PFSK-1 (cell line): ENCODE results near the gene GFER.

Source experiments
- FOXP2 ChIP-seq: optimal IDR thresholded peaks from 2 replicates; pipeline ENCODE3; 2011; ENCODE audit warnings: borderline replicate concordance, control low read depth, inconsistent platforms; ENCODE audit not compliant: insufficient read depth; ENCODE audit errors: extremely low read length, extremely low read depth
- POLR2AphosphoS5 ChIP-seq: IDR thresholded peaks from 2 replicates; pipeline ENCODE4 v1.6.1; 2012; ENCODE audit warnings: low read depth, mild to moderate bottlenecking, control low read depth, low read length, moderate library complexity
- REST ChIP-seq, 2 experiments: IDR thresholded peaks; 2 replicates each; pipeline versions ENCODE4 v1.6.1 to v1.8.0; 2011 to 2012; ENCODE audit warnings: low read depth in 2 of 2, low read length in 2 of 2, control low read depth in 1 of 2, inconsistent platforms in 1 of 2, mild to moderate bottlenecking in 1 of 2, moderate library complexity in 1 of 2; ENCODE audit not compliant: insufficient read depth in 1 of 2
- SIN3A ChIP-seq: IDR thresholded peaks from 2 replicates; pipeline ENCODE4 v1.6.1; 2012; ENCODE audit warnings: mild to moderate bottlenecking, low read length, moderate library complexity, borderline replicate concordance; ENCODE audit not compliant: insufficient read depth
- TAF1 ChIP-seq: IDR thresholded peaks from 2 replicates; pipeline ENCODE4 v1.6.1; 2012; ENCODE audit warnings: low read length, control low read depth, borderline replicate concordance; ENCODE audit not compliant: insufficient read depth

GFER gene

GRCh38 chr16:2016407-2016922 is 32.5 kb downstream of the GFER start:
- no peak for TF ChIP-seq FOXP2
- no peak for TF ChIP-seq SIN3A
- TF ChIP-seq REST (IDR thresholded peaks at IDR 0.05; ENCODE audit: insufficient read depth in 1 of 2, low read depth in 2 of 2, low read length in 2 of 2): no peak
- no peak for TF ChIP-seq POLR2AphosphoS5
- TF ChIP-seq TAF1: no peak

GRCh38 chr16:2019518-2019920 is 35.5 kb downstream of the GFER start, which contains the start of gene NPW:
Gene NPW (plus strand): TSS chr16:2019785.
- TF ChIP-seq SIN3A: no peak
- no peak for TF ChIP-seq REST (IDR thresholded peaks at IDR 0.05; ENCODE audit: insufficient read depth in 1 of 2, low read depth in 2 of 2, low read length in 2 of 2)
- TF ChIP-seq POLR2AphosphoS5: no peak
- TF ChIP-seq FOXP2: no peak
- TF ChIP-seq TAF1: no peak

DNA sequence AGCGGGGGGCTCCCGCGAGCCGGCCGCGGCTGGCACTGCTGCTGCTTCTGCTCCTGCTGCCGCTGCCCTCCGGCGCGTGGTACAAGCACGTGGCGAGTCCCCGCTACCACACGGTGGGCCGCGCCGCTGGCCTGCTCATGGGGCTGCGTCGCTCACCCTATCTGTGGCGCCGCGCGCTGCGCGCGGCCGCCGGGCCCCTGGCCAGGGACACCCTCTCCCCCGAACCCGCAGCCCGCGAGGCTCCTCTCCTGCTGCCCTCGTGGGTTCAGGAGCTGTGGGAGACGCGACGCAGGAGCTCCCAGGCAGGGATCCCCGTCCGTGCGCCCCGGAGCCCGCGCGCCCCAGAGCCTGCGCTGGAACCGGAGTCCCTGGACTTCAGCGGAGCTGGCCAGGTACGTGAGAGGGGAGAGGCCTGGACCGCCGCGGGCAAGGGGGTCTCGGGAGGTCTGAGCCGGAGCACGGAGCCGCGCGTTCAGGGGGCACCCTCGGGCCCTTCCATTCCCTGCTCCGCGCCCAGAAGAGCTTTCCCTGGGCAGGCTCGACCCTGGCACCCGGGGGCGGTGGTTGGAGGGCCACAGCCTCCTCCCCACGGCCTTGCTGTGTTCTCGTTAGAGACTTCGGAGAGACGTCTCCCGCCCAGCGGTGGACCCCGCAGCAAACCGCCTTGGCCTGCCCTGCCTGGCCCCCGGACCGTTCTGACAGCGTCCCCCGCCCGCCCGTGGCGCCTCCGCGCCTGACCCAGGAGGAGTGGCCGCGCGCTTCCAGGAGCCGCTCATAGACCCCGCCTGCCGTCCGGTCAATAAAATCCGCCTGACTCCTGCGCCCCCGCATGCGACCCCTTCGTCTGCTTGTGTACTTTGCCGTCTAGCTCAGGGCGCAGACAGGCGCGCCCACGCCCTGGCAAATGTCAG is 36.2 kb downstream of the GFER start:
- TF ChIP-seq REST (IDR thresholded peaks at IDR 0.05; ENCODE audit: insufficient read depth in 1 of 2, low read depth in 2 of 2, low read length in 2 of 2) (no peak), TAF1 (no peak), POLR2AphosphoS5 (no peak), FOXP2 (no peak), SIN3A (no peak)

GRCh38 chr16:2022723-2023091 is 38.7 kb downstream of the GFER start:
- TF ChIP-seq POLR2AphosphoS5 (no peak), REST (IDR thresholded peaks at IDR 0.05; ENCODE audit: insufficient read depth in 1 of 2, low read depth in 2 of 2, low read length in 2 of 2) (no peak), SIN3A (no peak; the same call in 1 of the 2 replicates), FOXP2 (no peak), TAF1 (no peak)
